CD4-positive, alpha-beta T cell treated with Interleukin-15 for 4 hours (primary cell): Measurements from ENCODE around the gene PDE2A.

Experiments used
- DNase-seq: peaks from one replicate; pipeline ENCODE4 v3.0.0-alpha.2; 2020; ENCODE audit warnings: low spot score

Gene PDE2A

DNA sequence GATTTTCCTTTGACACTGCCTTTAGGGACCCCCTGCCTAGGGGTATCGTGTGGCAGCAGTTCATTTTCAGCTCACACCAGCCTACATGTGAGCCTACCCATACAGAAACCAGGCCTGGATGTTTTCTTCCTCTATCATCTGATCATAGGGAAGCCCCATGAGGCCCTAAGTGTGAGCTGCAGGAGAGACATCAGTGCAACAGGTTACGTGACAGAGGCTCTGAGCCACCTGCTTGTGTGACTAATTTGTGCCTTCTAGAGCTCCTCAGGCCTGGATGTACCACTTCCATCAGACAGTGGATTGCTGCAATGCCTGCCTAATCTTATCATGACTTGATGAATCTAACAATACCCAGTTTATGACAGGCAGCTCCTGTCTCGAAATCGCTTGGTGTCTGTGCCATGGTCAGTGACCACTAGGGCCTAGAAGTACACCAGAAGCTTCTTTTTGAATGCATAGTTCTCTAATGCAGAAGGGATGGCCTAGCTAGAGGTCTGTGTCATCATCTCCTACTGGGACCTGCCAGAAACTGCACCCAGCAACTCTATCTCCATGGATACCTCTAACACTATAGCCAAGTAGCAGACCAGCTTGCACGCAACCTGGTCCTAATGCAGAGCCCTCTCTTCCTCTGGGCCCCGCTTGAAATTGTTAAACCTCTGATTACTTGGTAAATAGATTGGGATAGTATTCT is 130.2 kb downstream of the PDE2A start:
- DNase-seq: no peak

DNA sequence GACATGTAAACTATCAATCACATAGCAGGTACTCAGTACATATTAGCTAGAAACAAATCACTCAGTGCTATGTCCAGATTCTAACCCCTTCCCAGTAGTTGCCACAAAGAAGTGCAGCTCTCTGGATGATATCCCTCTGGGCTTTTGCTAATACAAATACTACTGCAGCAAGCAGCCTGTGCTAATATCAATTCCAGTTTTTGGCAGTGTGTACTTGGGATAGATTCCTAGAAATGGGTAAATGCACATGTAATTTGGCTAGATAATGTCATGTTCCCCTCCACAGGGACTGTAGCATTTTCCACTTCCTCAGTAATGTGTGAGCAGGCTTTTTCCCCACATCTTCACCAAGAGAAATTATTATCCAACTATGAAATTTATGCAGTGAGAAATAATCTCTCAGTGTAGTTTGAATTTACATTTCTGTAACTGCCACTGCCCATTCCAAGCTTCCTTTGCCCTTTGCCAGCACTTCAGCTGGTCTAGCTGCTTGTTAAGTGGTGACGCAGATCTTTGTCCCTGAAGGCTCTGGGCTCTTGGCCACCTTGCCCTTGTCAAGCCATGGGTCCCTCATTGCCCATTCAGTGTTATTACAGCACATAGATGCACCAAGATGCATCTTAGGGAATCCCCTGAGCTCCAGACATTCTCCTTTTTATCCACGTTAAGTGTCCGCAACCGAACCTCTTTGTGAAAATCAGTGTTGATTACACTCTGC is 132.8 kb downstream of the PDE2A start:
- DNase-seq: no peak

GRCh38 chr11:72537051-72537450 is 137.2 kb downstream of the PDE2A start:
- DNase-seq: no peak

DNA sequence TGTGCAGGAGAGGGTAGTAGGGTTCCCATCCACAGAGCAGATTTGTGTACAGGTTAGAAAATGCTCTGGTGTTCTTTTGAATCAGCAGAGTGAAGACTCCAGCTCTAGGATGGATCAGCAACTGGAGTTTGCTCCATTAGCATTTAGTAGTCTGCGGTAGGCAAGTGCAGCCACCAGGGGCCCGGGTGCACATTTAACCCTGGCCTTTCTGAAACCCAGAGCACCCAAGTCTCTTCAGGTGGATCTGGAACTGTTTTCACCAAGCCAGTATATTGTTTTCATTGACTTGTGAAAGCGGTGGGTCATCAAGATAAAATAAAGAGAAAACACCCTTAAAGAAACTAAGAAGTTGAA is 139.1 kb downstream of the PDE2A start:
- DNase-seq: no peak

- DNase-seq: no peak
Observed at GRCh38 chr11:72534371-72535193, 139.6 kb downstream of the PDE2A start.

- no peak for DNase-seq
Observed at GRCh38 chr11:72529068-72529467, 145.2 kb downstream of the PDE2A start.

GRCh38 chr11:72528121-72528520 is 146.1 kb downstream of the PDE2A start:
- no peak for DNase-seq
